H9 (cell line): Measurements from ENCODE around the gene CADM1. TPM values are rescaled to one million over a fixed set of nuclear protein-coding genes. Genes with fewer than 3 reads are reported as not detected.

Experiments
- DNase-seq: peaks from one replicate; pipeline ENCODE4 v3.0.0-alpha.2; 2017
- H2AFZ ChIP-seq: one replicate; pipeline ENCODE4 v1.6.1; 2013; ENCODE audit warnings: mild to moderate bottlenecking, low read length, control low read depth, moderate library complexity
- H2AK5ac ChIP-seq: 2 replicates; pipeline ENCODE4 v1.6.1; 2013; ENCODE audit warnings: low read length, control low read depth, mixed read lengths; ENCODE audit not compliant: insufficient read length
- H2BK120ac ChIP-seq: one replicate; pipeline ENCODE4 v1.6.1; 2013; ENCODE audit warnings: low read depth, mild to moderate bottlenecking, low read length, control low read depth, inconsistent platforms; ENCODE audit not compliant: poor library complexity, severe bottlenecking
- H2BK12ac ChIP-seq: 2 replicates; pipeline ENCODE4 v1.6.1; 2013; ENCODE audit warnings: low read length, control low read depth, mixed read lengths, low read depth; ENCODE audit not compliant: insufficient read length
- H2BK15ac ChIP-seq: 2 replicates; pipeline ENCODE4 v1.6.1; 2013; ENCODE audit warnings: low read depth, low read length, control low read depth
- H2BK20ac ChIP-seq: one replicate; pipeline ENCODE4 v1.6.1; 2013; ENCODE audit warnings: low read depth, mild to moderate bottlenecking, low read length, control low read depth, inconsistent platforms; ENCODE audit not compliant: poor library complexity, severe bottlenecking
- H2BK5ac ChIP-seq: 2 replicates; pipeline ENCODE4 v1.6.1; 2013; ENCODE audit warnings: low read length, control low read depth, mixed read lengths; ENCODE audit not compliant: insufficient read length
- H3K14ac ChIP-seq: 2 replicates; pipeline ENCODE4 v1.6.1; 2013; ENCODE audit warnings: low read length, control low read depth; ENCODE audit not compliant: insufficient read depth
- H3K18ac ChIP-seq: 2 replicates; pipeline ENCODE4 v1.6.1; 2013; ENCODE audit warnings: low read depth, mild to moderate bottlenecking, mixed read lengths, low read length, control low read depth; ENCODE audit not compliant: insufficient read length
- H3K23ac ChIP-seq: 2 replicates; pipeline ENCODE4 v1.6.1; 2013; ENCODE audit warnings: low read length, control low read depth, mixed read lengths, low read depth; ENCODE audit not compliant: insufficient read length
- H3K23me2 ChIP-seq: 2 replicates; pipeline ENCODE4 v1.6.1; 2013; ENCODE audit warnings: low read depth, mild to moderate bottlenecking, mixed read lengths, low read length, control low read depth; ENCODE audit not compliant: insufficient read length, poor library complexity, severe bottlenecking
- H3K27ac ChIP-seq: 2 replicates; pipeline ENCODE4 v1.5.1; 2013; ENCODE audit warnings: low read length, control low read depth, mixed read lengths, low read depth; ENCODE audit not compliant: insufficient read length
- H3K27me3 ChIP-seq: 2 replicates; pipeline ENCODE4 v1.6.1; 2013; ENCODE audit warnings: low read length, control low read depth, inconsistent platforms; ENCODE audit not compliant: insufficient read depth
- H3K4ac ChIP-seq: 2 replicates; pipeline ENCODE4 v1.6.1; 2013; ENCODE audit warnings: low read depth, mild to moderate bottlenecking, control low read depth, inconsistent platforms, low read length, moderate library complexity
- H3K4me1 ChIP-seq: 2 replicates; pipeline ENCODE4 v1.6.1; 2013; ENCODE audit warnings: low read length, control low read depth, inconsistent platforms; ENCODE audit not compliant: insufficient read depth
- H3K4me2 ChIP-seq: 2 replicates; pipeline ENCODE4 v1.6.1; 2013; ENCODE audit warnings: low read length, control low read depth, mixed read lengths; ENCODE audit not compliant: insufficient read length, insufficient read depth
- H3K56ac ChIP-seq: 2 replicates; pipeline ENCODE4 v1.6.1; 2013; ENCODE audit warnings: low read depth, mild to moderate bottlenecking, mixed read lengths, low read length, control low read depth; ENCODE audit not compliant: insufficient read length
- H3K79me1 ChIP-seq: 2 replicates; pipeline ENCODE4 v1.6.1; 2013; ENCODE audit warnings: low read depth, mild to moderate bottlenecking, moderate library complexity, low read length, control low read depth, inconsistent platforms; ENCODE audit not compliant: insufficient read depth, poor library complexity, severe bottlenecking
- H3K79me2 ChIP-seq: 2 replicates; pipeline ENCODE4 v1.6.1; 2013; ENCODE audit warnings: low read length, control low read depth, inconsistent platforms; ENCODE audit not compliant: insufficient read depth
- H3K9ac ChIP-seq: 2 replicates; pipeline ENCODE4 v1.6.1; 2013; ENCODE audit warnings: low read length, control low read depth, mixed read lengths; ENCODE audit not compliant: insufficient read length; ENCODE audit errors: extremely low read depth
- H3K9me3 ChIP-seq: one replicate; pipeline ENCODE4 v1.6.1; 2013; ENCODE audit warnings: low read depth, low read length, inconsistent platforms; ENCODE audit not compliant: control insufficient read depth
- H3T11ph ChIP-seq: one replicate; pipeline ENCODE4 v1.6.1; 2013; ENCODE audit warnings: mild to moderate bottlenecking, low read length, control low read depth, inconsistent platforms
- H4K20me1 ChIP-seq: one replicate; pipeline ENCODE4 v1.6.1; 2013; ENCODE audit not compliant: control insufficient read depth, insufficient read length, insufficient read depth
- H4K5ac ChIP-seq: 2 replicates; pipeline ENCODE4 v1.6.1; 2013; ENCODE audit warnings: low read depth, mild to moderate bottlenecking, mixed read lengths, low read length, control low read depth; ENCODE audit not compliant: insufficient read length
- H4K8ac ChIP-seq: replicated peaks from 2 replicates; pipeline ENCODE4 v1.6.1; 2013; ENCODE audit warnings: low read length, control low read depth, mixed read lengths, low read depth; ENCODE audit not compliant: insufficient read length
- H4K91ac ChIP-seq: 2 replicates; pipeline ENCODE4 v1.6.1; 2013; ENCODE audit warnings: low read depth, mild to moderate bottlenecking, moderate library complexity, mixed read lengths, low read length, control low read depth; ENCODE audit not compliant: insufficient read length
- H3K27ac Mint-ChIP-seq, 3 experiments: 2 replicates in 2 of 3; 3 replicates in 1 of 3; pipeline ENCODE4 v1.8.0; 2020 to 2021; ENCODE audit warnings: mixed read lengths in 3 of 3, mild to moderate bottlenecking in 1 of 3, moderate library complexity in 1 of 3
- H3K27me3 Mint-ChIP-seq: 2 replicates; pipeline ENCODE4 v1.8.0; 2021; ENCODE audit warnings: low read depth, mild to moderate bottlenecking, moderate library complexity, mixed read lengths
- H3K36me3 Mint-ChIP-seq, 3 experiments: 2 replicates in 2 of 3; 3 replicates in 1 of 3; pipeline ENCODE4 v1.8.0; 2020 to 2021; ENCODE audit warnings: low read depth in 3 of 3, mixed read lengths in 3 of 3; ENCODE audit not compliant: insufficient read depth in 1 of 3
- H3K4me1 Mint-ChIP-seq, 2 experiments: 2 replicates each; pipeline ENCODE4 v1.8.0; 2020; ENCODE audit warnings: mixed read lengths in 2 of 2
- H3K4me3 Mint-ChIP-seq, 2 experiments: 2 replicates in 1 of 2; 3 replicates in 1 of 2; pipeline ENCODE4 v1.8.0; 2020 to 2021; ENCODE audit warnings: mild to moderate bottlenecking in 2 of 2, mixed read lengths in 2 of 2, moderate library complexity in 1 of 2
- H3K9me3 Mint-ChIP-seq, 2 experiments: 2 replicates in 1 of 2; 3 replicates in 1 of 2; pipeline ENCODE4 v1.8.0; 2020; ENCODE audit warnings: mild to moderate bottlenecking in 2 of 2, mixed read lengths in 2 of 2, moderate library complexity in 1 of 2
- WGBS: extraction: QIAGEN DNeasy Blood & Tissue Kit; methylation state at CpG from one replicate; pipeline ENCODE4 v1.1.7; 2013; ENCODE audit warnings: missing lambda C conversion rate, low lambda C conversion rate, mixed read lengths; ENCODE audit not compliant: insufficient read length; ENCODE audit errors: extremely low coverage; 5-methylcytosine and 5-hydroxymethylcytosine counted together
- total RNA-seq: library from RNA; stranded (reverse); gene quantifications from 2 replicates; pipeline ENCODE4 v1.2.1, GENCODE V29; 2021
- TF ChIP-seq, protein P1 (sequence below): fragments of 200-600 bp; sonication (generic); conservative IDR thresholded peaks from 3 replicates; pipeline ENCODE4 v1.8.0; 2021; ENCODE audit warnings: antibody characterized with exemption, mild to moderate bottlenecking

The CADM1 gene
- total RNA-seq, 1 experiment from 2014 or later = 11.9 TPM

DNA sequence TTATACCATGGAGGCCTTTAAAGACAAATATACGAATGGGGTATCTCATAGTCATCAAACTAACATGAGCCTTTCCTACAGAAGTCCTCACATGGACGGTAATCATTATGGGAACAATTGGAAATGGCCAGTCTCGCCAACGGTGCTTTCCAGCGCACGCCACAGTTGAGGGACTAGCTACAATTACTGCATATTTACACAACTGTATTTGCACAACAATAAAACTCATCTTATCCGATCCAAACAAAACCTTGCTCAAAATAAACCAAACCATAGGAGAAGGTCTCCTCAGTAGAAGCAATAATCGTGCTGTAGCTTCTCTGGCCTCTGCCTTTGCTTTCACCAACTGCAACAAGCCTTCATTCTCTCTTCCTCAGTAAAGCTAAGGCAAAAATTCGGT is 5.9 kb downstream of the CADM1 start:
- H3K9me3 Mint-ChIP-seq = no peaks in the 10 kb centered on the region
- Histone ChIP-seq H3K9ac (no peak overlapping the region), H2BK12ac (no peak overlapping the region), H3K56ac (no peak overlapping the region), H3K4me2 (no peak overlapping the region), H2BK15ac (no peak overlapping the region), H3K27ac (no peak overlapping the region), H3K18ac (no peak overlapping the region), H2AK5ac (no peak overlapping the region), H3K79me2 (no peaks in the 10 kb centered on the region), H3K79me1 (no peaks in the 10 kb centered on the region), H4K91ac (no peak overlapping the region), H3K27me3 (peaks cover 21% of the 10 kb centered on the region; the same call in 1 of the 2 replicates), H3T11ph (no peak overlapping the region), H2BK5ac (no peak overlapping the region), H2BK120ac (no peak overlapping the region), H3K9me3 (no peaks in the 10 kb centered on the region), H3K23ac (no peak overlapping the region), H4K20me1 (no peaks in the 10 kb centered on the region), H2BK20ac (no peak overlapping the region), H3K4ac (no peak overlapping the region), H3K23me2 (peaks cover 7% of the 10 kb centered on the region), H3K4me1 (no peaks in the 10 kb centered on the region), H4K8ac (no peak overlapping the region), H3K14ac (no peak overlapping the region), H4K5ac (no peak overlapping the region), H2AFZ (no peak overlapping the region)
- DNase-seq = no peak
- TF ChIP-seq, protein P1, sequence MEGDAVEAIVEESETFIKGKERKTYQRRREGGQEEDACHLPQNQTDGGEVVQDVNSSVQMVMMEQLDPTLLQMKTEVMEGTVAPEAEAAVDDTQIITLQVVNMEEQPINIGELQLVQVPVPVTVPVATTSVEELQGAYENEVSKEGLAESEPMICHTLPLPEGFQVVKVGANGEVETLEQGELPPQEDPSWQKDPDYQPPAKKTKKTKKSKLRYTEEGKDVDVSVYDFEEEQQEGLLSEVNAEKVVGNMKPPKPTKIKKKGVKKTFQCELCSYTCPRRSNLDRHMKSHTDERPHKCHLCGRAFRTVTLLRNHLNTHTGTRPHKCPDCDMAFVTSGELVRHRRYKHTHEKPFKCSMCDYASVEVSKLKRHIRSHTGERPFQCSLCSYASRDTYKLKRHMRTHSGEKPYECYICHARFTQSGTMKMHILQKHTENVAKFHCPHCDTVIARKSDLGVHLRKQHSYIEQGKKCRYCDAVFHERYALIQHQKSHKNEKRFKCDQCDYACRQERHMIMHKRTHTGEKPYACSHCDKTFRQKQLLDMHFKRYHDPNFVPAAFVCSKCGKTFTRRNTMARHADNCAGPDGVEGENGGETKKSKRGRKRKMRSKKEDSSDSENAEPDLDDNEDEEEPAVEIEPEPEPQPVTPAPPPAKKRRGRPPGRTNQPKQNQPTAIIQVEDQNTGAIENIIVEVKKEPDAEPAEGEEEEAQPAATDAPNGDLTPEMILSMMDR = no peak
- no peak overlapping the region for H3K27ac Mint-ChIP-seq
- peaks cover 25% of the 10 kb centered on the region for H3K27me3 Mint-ChIP-seq
- no peak overlapping the region; a peak in 1 of 5 replicates for H3K4me3 Mint-ChIP-seq
- H3K36me3 Mint-ChIP-seq = no peaks in the 10 kb centered on the region
- WGBS = no CpG with 5 or more reads among the region's 9 CpGs
- H3K4me1 Mint-ChIP-seq = peaks cover 15 to 23% of the 10 kb centered on the region in 2 experiments
